GM19238 (cell line): ENCODE data around the gene TMEM132D.
"Not testable (repeated sequence)": the region's sequence is repeated elsewhere in the genome, so short reads cannot be mapped to it uniquely, and the experiment has no call there.

Experiments used
- DNase-seq: peaks from one replicate; pipeline ENCODE4 v3.0.0; 2011; ENCODE audit warnings: low spot score; ENCODE audit not compliant: insufficient read length

The TMEM132D gene

DNA sequence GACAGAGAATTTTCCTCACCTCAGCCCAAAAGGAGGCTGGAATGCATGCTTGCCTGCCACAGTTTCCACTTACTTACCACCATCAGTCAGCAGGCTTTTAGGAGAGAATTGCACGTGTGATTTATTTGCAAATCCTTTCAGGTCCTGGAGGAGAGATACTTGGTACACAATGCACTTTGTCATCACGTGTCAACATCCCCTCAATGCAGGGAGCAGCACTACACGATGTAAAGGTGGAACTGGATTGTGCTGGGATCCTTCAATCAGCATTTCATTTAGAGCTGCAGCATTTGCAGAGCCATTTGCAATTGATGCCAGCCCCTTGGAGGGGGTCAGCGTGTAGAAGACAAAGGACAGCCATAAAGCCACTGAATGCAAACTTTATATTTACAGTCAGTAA lies 832.5 kb downstream of the TMEM132D start:
- no peak for DNase-seq

DNA sequence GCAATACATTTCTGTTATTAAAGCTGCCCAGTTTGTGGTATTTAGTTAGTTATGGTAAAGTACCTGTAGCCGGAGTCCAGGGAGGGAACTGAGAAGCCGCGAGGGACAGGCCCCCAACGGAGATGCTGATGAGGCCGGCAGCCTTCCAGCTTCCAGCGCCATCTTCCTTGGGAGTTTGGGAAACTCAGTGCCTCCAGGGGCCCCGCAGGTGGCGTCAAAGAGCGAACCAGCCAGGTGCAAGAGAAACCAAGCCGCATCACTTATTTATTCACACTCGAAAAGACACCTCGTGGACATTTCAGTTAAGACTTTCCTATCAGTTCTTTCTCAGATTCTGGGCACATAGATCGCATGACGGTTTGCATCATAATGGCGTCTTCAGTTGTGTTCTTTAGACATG lies 833.9 kb downstream of the TMEM132D start:
- no peak for DNase-seq

DNA sequence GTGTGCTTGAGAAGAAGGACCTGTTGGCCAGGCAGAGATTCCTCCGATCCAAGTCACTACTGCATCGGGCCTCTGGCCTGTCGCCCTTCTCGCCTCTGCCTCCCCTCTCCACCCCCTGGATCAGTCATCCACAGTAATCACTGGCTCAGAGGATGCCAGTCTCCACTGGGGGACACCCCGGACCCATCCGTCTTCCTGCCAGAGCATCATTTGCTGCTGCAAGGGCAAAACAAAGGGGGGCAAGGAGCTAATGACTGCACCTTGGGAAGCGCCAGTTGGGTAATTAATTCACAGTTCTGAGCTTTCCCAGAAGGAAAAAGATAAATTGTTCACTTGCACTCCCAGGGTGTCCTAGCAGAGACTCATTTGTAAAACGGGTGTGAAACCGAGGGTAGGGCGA lies 835.1 kb downstream of the TMEM132D start:
- no peak for DNase-seq

DNA sequence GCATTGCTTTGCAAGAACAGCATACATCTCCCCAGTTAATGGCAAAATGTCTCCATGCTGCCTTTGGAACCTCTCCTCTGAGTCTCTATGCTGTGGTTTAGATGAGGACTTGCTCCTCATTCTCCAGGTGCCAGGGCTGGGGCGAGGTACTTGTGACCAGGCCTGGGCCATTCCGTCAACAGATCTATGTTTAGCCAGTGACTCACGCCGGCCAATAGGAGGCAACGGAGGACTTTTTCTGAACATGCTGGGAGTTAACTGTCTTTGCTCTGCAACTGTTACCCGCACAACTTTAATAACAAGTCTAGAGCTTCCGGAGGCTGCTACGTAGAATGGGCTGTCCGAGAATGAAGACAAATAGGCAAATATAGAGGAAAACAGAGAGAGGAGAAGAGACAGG lies 836.3 kb downstream of the TMEM132D start:
- no peak for DNase-seq

DNA sequence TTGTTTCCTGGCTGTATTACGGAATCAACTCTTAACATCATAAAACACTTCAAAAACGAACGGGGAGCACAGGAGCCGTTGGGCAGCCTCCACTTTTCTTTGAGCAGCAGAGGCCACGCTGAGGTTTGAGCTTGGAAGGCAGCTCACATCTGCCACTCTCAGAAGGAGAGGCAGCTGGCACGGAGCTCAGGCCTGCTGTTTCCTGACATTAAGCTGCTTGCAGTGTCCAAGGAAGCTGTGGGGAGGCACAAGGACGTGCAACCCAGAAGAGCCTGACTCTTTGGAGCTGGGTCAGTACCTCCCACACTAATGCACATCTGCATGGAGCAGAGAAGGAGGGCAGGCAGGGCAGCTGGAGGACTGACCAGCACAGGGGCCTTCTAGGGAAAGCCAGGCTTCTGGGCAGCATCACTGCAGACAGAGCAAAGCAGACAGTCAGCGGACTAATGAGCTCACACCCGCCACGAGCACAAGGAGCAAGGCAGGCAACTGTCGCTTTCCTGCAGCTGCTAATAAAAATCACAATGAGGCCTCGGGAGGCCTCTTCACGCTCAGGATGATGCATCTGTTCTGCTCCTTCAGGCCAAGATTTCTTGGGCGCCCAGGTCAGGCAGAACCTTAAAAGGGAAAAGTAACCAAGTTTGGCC lies 839.5 kb downstream of the TMEM132D start:
- no peak for DNase-seq

DNA sequence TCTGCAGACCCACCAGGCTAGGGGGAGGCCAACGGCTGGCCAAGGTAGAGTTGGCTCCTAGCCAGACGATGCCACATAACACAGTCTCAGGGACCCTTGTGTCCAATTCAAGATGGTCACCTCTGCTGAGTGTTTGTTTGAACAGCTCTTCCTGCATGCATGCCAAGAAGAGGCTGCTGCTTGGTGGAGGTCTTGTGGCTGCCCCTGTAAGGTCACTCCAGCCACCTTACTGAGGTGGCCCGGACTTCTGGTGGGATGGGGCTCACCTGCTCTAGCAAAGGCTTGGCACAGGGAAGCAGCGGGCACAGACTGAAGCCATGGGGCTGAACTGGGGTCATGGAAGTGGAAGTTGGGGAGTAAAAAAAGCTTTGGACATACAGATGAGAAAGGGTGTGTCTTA lies 840.2 kb downstream of the TMEM132D start:
- no peak for DNase-seq

DNA sequence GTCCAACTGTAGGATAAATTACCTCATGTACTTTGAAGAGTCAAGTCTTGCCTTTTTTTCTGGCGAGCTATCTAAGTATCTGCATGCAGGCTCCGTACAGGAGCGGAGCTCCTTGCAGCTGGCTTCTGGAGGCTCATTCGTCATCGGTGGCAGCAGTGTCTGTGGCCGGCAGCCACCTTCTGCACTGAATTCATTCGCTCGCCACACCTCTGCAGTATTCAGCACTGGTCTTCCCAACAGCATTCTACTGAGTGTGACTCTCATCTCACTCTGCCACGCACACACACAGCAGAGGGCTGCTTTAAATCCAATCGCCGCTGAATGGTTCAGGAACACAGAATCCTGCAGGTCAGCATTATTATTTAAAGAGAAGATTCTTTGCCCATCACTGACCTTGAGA lies 850.6 kb downstream of the TMEM132D start:
- DNase-seq, result no peak

DNA sequence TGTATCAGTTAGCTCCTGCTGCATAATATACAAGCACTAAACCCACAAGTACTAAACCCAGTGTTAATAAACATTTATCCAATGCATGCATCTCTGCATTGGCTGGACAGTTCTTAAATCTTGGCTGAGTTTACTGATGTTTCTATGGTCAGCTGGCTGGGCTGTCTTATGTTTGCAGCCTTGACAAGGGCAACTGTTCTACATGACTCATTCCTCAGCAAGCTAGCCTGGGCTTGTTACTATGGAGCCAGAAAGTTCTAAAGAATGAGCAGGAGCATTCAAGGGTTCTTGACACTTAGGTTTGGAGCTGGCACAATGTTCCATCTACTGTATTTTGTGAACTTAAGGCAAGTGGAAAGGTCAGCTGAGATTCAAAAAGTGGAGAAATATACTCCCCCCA lies 851.5 kb downstream of the TMEM132D start:
- DNase-seq, result no peak

DNA sequence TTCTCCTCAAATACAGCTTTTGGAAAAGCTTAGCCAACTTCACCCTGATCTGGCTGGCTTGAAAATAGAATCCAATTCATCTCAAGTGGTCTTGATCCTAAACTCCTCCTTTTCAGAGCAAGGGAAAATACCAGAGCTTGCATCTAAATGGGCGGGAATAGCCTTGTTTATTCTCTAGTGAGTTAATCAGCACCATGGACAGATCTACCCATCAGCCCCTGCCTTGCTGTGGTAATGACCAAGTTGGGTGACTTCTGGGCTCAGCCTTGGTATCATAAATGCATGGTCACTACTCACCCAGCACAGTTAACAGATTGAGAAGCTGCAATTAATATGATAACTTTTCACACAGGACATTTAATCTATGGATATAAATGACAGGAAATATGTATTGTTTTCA lies 853.9 kb downstream of the TMEM132D start:
- DNase-seq, result no peak

DNA sequence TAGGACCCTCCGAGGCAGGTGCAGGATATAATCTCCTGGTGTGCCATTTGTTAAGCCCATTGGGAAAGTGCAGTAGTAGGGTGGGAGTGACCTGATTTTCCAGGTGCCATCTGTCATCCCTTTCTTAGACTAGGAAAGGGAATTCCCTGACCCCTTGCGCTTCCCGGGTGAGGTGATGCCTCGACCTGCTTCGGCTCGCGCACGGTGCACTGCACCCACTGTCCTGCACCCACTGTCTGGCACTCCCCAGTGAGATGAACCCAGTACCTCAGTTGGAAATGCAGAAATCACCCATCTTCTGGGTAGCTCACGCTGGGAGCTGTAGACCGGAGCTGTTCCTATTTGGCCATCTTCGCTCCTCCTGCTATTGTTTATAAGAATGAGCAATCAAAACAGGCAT lies 860.5 kb downstream of the TMEM132D start:
- DNase-seq, result not testable (repeated sequence)

DNA sequence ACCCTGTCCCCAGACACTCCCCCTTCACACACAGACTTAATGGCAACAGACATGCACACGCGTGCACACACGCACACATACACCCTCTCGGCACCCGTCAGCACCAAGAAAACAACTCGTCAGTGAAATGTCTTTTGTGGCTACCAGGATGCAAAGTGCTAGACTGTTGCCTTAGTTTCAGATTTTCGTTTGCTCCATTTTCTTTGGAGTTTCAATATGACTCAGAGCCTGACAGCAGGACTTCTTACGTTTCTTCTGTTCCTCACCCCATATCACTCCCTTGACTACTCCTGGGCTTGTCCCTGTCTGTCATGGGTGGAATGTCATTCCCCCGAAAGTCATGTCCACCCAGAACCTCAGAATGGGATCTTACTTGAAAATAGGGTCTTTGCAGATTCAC lies 867.7 kb downstream of the TMEM132D start:
- DNase-seq, result no peak

DNA sequence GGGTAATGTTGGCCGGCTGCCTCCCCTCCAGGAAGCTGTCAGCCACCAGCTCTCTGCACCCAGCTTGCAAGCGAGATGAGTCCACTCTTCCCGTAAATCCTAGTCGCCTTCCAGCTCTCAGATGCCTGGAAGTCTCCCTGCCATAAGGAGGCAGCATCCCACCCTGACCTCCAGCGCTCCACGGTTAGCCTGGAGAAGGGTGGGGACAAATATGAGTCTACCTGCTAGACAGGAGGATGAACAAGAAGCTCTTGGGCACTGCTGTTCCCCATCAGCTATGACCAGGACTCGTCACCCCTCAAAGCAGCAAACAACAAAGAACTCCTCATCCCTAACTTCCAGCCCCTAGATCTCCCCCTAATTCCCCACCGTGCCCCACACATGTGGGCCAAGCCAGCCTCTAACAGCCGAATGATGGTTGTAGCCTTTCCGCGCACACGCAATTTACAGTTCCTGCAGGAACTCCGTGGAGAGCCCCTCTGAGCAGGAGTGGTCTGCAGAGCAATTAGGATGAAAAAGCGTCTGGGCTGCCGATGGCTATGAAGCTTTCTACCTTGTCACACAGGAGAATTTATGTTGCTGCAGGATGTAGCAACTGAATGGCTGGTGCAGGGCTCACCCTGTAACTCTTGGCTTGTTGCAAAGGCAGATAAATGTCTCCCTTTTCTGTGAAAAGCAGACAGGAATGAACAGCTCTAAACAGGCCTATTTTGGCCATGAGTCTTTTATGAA lies 869.1 kb downstream of the TMEM132D start:
- no peak for DNase-seq

DNA sequence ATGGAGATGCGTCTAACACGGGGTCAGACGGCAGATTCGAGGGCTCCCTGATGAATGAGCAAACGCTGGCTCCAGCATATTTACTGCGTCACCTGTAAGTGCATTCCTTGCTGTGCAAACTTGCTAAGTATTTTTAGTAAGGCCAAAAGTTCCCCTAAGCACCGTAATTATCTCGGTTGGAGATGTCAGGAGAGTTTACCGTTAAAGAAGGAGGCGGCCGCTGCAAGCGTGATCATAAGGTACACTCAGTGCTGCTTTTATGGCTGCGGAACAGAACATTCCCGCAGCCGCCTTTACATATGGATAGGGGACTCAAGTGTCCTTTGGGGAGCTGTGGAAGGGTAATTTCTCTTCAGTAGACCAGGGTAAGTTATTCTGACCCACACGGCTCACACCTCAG lies 875.0 kb downstream of the TMEM132D start:
- DNase-seq, result no peak

DNA sequence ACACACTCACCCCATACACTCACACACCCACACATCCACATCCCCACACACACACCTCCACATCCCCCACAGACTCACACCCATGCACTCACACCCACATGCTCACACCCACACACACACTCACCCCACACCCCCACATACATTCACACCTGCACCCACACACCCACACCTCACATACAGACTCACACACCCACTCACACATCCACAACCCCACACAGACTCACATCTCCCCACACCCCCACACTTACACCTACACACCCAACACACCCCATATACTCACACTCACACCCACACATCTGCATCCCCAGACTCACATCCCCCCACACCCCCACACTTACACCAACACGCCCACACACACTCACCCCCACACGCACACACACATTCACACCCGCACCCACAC lies 878.8 kb downstream of the TMEM132D start:
- no peak for DNase-seq
